ENCODE results near the gene GPR150.
A peak's percentile ranks its signal among the peaks of the same experiment; 100 is the strongest.

Gene GPR150

DNA sequence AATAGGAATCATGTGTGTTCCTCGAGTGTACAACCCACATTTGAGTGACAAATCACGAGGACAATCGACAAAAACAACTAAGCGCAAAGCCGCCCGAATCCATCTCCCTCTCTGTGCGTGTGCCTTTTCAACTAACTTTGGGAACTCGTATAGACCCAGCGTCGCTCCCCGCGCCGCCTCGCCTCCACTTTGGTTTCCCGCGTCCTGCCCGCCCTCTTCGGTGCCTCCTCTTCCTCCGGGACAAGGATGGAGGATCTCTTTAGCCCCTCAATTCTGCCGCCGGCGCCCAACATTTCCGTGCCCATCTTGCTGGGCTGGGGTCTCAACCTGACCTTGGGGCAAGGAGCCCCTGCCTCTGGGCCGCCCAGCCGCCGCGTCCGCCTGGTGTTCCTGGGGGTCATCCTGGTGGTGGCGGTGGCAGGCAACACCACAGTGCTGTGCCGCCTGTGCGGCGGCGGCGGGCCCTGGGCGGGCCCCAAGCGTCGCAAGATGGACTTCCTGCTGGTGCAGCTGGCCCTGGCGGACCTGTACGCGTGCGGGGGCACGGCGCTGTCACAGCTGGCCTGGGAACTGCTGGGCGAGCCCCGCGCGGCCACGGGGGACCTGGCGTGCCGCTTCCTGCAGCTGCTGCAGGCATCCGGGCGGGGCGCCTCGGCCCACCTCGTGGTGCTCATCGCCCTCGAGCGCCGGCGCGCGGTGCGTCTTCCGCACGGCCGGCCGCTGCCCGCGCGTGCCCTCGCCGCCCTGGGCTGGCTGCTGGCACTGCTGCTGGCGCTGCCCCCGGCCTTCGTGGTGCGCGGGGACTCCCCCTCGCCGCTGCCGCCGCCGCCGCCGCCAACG, at the start of gene GPR150:
GPR150 (plus strand) TSS at position 58 of the 840 bp plus-strand sequence; CDS start at position 247, 189 bp downstream.
- peak in 1 of 2 donors; percentile 38 for DNase-seq (ENCODE audit: extremely low read depth in 1 of 2, low read depth in 1 of 2)

DNA sequence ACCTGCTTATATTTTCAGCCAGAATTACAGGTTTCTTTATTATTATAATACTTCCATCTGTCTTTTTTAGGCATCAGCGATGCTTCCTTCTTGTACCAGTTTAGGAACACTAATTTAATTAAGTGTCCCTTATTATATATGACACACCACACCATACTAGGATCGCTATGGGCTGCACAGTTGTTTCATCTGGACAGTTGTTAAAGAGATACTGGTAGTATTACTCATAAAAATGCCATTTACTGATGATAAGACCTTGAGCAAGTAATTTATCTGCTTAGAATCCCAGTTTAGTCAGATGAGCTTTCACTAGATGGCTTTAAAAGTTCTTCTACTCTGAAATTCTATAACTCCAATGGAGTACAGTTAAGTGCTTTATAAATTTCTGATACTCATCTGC, 47.9 kb upstream of the GPR150 start:
- DNase-seq (ENCODE audit: extremely low read depth in 1 of 2, low read depth in 1 of 2), result no peak

DNA sequence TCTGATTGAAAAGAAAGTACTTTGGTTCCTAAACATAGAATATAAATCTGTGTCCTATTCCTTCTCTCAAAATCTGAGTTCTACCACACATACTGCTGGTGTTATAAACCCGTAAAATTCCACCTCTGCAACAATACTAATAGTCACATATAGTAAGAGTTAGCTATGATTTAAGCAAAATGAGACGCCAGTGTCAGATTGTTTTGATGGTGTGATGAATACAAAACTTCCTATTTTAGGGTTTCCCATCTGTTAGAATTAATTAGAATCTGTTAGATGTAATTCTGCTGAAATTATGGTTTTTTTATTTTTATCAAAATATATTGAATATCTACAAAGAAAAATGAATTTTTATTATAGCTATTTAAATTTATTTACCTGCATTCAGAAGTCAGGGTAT, 38.3 kb upstream of the GPR150 start:
- no peak for DNase-seq (ENCODE audit: extremely low read depth in 1 of 2, low read depth in 1 of 2)

DNA sequence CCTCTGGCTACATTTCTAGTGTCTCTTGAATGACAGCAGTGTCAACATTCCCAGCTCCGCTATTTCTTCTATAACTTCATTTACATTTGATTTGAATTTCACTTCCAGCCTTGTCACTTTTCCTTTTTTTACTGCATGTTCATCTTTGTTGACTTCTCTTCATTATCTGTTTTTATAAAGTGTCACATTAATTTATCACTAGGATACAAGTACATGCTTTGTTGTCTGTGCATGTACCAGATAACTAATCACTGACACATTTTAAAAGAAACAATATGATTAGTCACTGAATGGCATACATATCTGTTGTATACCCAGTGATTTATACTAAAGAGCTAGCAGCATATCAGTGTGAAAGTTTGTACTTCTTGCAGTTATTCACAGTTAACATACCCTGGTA, 35.9 kb upstream of the GPR150 start:
- no peak for DNase-seq (ENCODE audit: extremely low read depth in 1 of 2, low read depth in 1 of 2)

GRCh38 chr5:95590880-95591279, 29.0 kb upstream of the GPR150 start:
- DNase-seq (ENCODE audit: extremely low read depth in 1 of 2, low read depth in 1 of 2), result no peak

DNA sequence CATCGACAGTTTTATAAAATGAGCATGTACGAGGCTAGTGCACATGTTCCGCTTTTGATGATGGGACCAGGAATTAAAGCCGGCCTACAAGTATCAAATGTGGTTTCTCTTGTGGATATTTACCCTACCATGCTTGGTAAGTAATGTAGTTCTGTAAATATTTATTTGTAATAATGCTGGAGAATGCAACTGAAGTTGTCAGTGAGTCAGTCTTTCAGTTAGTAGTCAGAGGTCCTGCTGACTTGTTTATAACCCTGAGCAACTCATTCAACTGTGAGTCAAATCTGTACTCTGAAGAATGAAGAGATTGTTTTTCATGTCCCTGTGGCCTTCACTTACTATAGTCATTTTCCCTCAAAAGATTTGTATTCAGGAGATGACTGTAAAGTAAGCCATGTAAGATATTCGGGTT, 28.4 kb upstream of the GPR150 start:
- no peak for DNase-seq (ENCODE audit: extremely low read depth in 1 of 2, low read depth in 1 of 2)

DNA sequence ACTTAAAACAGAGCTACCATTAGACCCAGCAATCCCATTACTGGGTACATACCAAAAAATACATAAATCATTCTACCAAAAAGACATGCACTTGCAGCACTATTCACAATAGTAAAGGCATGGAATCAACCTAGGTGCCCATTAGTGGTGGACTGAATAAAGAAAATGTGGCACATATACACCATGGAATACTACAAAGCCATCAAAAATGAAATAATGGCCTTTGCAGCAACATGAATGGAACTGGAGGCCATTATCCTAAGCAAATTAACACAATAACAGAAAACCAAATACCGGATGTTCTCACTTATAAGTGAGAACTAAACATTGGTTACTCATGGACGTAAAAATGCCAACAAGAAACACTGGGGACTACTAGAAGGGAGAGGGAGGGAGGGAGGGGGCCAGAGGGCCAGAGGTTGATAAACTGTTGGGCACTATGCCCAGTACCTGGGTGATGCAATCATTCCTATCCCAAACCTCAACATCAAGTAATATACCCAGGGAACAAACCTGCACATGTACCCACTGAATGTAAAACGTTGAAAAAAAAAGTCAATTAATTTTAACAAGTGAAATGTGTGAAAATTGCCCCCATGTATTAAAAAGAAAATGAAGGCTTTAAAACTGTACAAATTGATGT, 24.5 kb upstream of the GPR150 start:
- no peak for DNase-seq (ENCODE audit: extremely low read depth in 1 of 2, low read depth in 1 of 2)

DNA sequence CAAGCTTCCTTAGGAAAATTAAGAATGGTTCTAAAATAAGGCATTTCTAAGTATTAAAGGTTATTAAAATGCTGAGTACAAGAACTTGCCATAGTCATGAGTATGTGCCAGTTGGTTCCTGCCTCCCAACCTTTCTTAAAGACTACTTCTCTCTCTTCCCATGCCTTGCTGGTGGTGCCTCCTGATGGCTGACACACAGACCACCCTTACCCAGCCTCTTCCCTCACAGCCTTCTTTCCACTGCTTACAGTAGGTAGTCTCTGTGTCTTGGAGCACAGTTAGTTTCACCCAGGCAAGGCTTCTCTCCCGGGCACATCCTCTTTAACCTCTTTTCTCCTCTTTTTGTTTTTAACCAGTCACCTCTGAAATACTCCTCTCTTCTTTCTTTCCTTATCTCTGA, 20.6 kb upstream of the GPR150 start:
- no peak for DNase-seq (ENCODE audit: extremely low read depth in 1 of 2, low read depth in 1 of 2)

DNA sequence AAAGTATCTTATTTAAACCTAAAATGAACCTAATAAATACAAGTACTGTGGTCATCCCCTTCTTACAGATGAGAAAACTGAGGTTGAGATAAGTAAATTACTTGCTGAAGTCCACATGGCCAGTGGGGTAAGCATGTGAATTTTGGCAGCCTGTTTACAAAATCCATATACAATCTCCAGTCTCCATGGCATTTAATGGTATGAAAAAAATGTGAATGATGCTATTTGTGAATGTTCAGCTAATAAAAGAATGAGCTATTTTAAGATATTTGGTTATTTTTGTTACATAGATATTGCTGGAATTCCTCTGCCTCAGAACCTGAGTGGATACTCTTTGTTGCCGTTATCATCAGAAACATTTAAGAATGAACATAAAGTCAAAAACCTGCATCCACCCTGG, 19.3 kb upstream of the GPR150 start:
- no peak for DNase-seq (ENCODE audit: extremely low read depth in 1 of 2, low read depth in 1 of 2)

DNA sequence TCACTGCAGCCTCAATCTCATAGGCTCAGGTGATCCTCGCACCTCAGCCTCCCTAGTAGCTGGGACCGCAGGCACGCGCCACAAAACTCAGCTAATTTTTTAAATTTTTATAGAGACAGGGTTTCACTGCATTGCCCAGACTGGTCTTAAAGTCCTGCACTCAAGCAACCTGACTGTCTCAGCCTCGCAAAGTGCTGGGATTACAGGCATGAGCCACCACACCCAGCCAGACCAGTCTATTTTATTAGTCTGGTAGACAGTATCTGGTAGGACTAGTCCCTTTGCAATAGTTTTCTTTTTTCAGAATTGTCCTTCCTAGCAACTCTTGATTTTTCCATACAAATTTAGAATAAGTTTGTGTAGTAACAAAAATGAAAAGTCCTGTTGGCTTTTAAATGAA, 14.1 kb upstream of the GPR150 start:
- no peak for DNase-seq (ENCODE audit: extremely low read depth in 1 of 2, low read depth in 1 of 2)

- DNase-seq (ENCODE audit: extremely low read depth in 1 of 2, low read depth in 1 of 2), result no peak
Measured at GRCh38 chr5:95606419-95606818, 13.5 kb upstream of the GPR150 start.

DNA sequence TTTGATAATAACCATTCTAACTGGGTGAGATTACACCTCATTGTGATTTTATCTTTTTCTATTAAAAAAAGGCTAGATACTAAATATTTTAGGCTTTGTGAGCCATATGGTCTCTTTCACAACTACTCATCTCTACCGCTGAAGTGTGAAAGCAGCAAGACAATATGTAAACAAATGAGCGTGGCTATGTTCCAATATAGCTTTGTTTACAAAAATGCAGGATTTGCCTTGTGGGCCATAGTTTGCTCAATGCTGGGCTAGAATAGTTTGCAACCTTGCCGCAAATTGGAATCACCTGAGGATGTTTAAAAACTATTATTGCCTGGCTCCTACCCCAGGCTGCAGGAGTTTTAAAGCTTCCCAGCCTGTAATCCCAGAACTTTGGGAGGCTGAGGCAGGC, 10.2 kb upstream of the GPR150 start:
- no peak for DNase-seq (ENCODE audit: extremely low read depth in 1 of 2, low read depth in 1 of 2)

- DNase-seq (ENCODE audit: extremely low read depth in 1 of 2, low read depth in 1 of 2), result no peak
Measured at GRCh38 chr5:95610546-95610945, 9.3 kb upstream of the GPR150 start.

- DNase-seq (ENCODE audit: extremely low read depth in 1 of 2, low read depth in 1 of 2), result no peak
Measured at GRCh38 chr5:95611396-95611795, 8.5 kb upstream of the GPR150 start.

DNA sequence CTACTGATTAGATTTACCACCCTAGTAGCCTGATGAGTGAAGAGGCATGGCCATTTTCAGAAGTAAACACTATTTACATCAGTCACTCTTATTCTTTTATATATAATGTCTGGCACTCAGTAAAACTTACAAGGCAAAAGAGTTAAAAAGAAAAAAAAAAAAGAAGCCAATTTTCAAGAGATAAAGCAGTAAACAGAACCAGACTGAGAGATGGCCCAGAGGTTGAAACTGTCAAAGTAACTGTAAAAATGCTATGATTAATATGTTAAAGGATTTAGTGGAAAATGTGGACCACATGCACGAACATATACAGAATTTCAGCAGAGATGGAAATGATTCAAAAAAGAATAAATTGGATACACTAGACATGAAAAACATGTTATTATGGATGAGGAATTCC, 6.4 kb upstream of the GPR150 start:
- no peak for DNase-seq (ENCODE audit: extremely low read depth in 1 of 2, low read depth in 1 of 2)

DNA sequence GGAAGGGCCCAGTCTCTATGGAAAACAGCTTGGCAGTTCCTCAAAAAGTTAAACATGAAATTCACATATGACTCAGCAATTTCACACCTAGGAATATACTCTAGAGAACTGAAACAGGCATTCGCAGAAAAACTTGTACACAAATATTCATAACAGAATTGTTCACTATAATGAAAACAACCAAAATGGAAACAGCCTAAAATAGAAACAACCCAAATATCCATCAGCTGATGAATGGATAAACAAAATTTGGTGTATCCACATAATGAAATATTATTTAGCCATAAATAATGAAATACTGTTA, 4.8 kb upstream of the GPR150 start:
- no peak for DNase-seq (ENCODE audit: extremely low read depth in 1 of 2, low read depth in 1 of 2)

GRCh38 chr5:95617057-95617456, 2.8 kb upstream of the GPR150 start:
- no peak for DNase-seq (ENCODE audit: extremely low read depth in 1 of 2, low read depth in 1 of 2)

GRCh38 chr5:95619096-95619495, 791 bp upstream of the GPR150 start:
- no peak for DNase-seq (ENCODE audit: extremely low read depth in 1 of 2, low read depth in 1 of 2)

GRCh38 chr5:95619514-95620029, 315 bp upstream of the GPR150 start:
- no peak for DNase-seq (ENCODE audit: extremely low read depth in 1 of 2, low read depth in 1 of 2)

DNA sequence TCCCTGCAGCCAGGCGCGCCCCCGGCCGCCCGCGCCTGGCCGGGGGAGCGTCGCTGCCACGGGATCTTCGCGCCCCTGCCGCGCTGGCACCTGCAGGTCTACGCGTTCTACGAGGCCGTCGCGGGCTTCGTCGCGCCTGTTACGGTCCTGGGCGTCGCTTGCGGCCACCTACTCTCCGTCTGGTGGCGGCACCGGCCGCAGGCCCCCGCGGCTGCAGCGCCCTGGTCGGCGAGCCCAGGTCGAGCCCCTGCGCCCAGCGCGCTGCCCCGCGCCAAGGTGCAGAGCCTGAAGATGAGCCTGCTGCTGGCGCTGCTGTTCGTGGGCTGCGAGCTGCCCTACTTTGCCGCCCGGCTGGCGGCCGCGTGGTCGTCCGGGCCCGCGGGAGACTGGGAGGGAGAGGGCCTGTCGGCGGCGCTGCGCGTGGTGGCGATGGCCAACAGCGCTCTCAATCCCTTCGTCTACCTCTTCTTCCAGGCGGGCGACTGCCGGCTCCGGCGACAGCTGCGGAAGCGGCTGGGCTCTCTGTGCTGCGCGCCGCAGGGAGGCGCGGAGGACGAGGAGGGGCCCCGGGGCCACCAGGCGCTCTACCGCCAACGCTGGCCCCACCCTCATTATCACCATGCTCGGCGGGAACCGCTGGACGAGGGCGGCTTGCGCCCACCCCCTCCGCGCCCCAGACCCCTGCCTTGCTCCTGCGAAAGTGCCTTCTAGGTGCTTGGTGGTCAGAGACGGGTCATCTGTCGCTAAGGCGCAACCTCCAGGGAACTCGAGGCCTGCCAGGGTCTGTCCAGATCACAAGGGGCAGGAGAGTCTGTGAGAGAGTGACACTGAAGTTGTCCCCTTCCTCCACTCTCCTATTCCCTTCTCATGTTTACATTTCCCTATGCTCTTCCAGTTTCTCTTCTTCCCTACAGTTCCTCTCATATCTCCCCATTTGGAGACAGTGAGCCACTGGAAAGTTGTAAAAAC, 1.3 kb downstream of the GPR150 start:
- peak in 1 of 2 donors; percentile 20 for DNase-seq (ENCODE audit: extremely low read depth in 1 of 2, low read depth in 1 of 2)
